GM12878 (cell line): Measurements from ENCODE around the gene ASB2. TPM values are rescaled to one million over a fixed set of nuclear protein-coding genes. Genes with fewer than 3 reads are reported as not detected.

ENCODE experiments used
- ATAC-seq: fragments of 200-7000 bp; cut with Tn5 transposase; 3 replicates; pipeline ENCODE4 v1.9.1; 2020; ENCODE audit warnings: mild to moderate bottlenecking, moderate library complexity
- BruUV-seq: library from RNA; stranded (reverse); fragments of 400-500 nt; replicated peaks from 2 replicates; lab custom pipeline; 2021; lab: Mats Ljungman, UMichigan
- CTCF ChIA-PET: fragments of 300-600 bp; sonication (Branson Sonifier 250); formaldehyde crosslinking; extraction: SDS; loops from one replicate; lab custom pipeline; 2021; ENCODE audit warnings: inconsistent platforms; lab: Yijun Ruan, JAX
- POLR2A ChIA-PET: fragments of 350-600 bp; formaldehyde crosslinking; extraction: SDS; loops from one replicate; lab custom pipeline; 2021; ENCODE audit warnings: inconsistent platforms; lab: Charles Lee
- RAD21 ChIA-PET: fragments of 300-600 bp; sonication (Branson Sonifier 250); formaldehyde crosslinking; loops from one replicate; lab custom pipeline; 2023; ENCODE audit warnings: antibody characterized with exemption; ENCODE audit not compliant: unreplicated experiment; lab: Charles Lee
- SMC1A ChIA-PET: fragments of 300-600 bp; sonication (Branson Sonifier 250); formaldehyde crosslinking; loops from one replicate; lab custom pipeline; 2023; ENCODE audit not compliant: unreplicated experiment, uncharacterized antibody; lab: Charles Lee
- DNase-seq: peaks from one replicate; pipeline ENCODE4 v3.0.0-alpha.2; 2011; ENCODE audit warnings: low read depth, low spot score
- FAIRE-seq: peaks from 3 replicates; lab custom pipeline; 2011; peaks lifted over from hg19 to GRCh38; lab: Jason Lieb, UNC
- H2AFZ ChIP-seq: 2 replicates; pipeline ENCODE4 v1.6.0; 2011; ENCODE audit warnings: low read depth, low read length, control low read depth; ENCODE audit not compliant: control insufficient read depth
- H3K27ac ChIP-seq: 2 replicates; pipeline ENCODE4 v1.5.1; 2011; ENCODE audit warnings: control low read depth; ENCODE audit not compliant: control insufficient read depth, insufficient read depth
- H3K27me3 ChIP-seq, 2 experiments: replicated peaks in 1 of 2; 2 replicates each; pipeline versions ENCODE4 v1.6.0 to v1.6.1; 2011; ENCODE audit warnings: low read length in 1 of 2; ENCODE audit not compliant: control insufficient read depth in 2 of 2, insufficient read depth in 2 of 2
- H3K36me3 ChIP-seq, 2 experiments: 2 replicates each; pipeline ENCODE4 v1.5.1; 2011; ENCODE audit warnings: low read length in 1 of 2; ENCODE audit not compliant: control insufficient read depth in 2 of 2, insufficient read depth in 2 of 2
- H3K4me1 ChIP-seq: 2 replicates; pipeline ENCODE4 v1.6.1; 2011; ENCODE audit warnings: mild to moderate bottlenecking, low read length, moderate library complexity, mixed read lengths; ENCODE audit not compliant: control insufficient read depth, insufficient read depth
- H3K4me2 ChIP-seq: 2 replicates; pipeline ENCODE4 v1.6.0; 2011; ENCODE audit warnings: control low read depth; ENCODE audit not compliant: control insufficient read depth, insufficient read depth
- H3K4me3 ChIP-seq: fragments of 200-600 bp; sonication (generic); 2 replicates; pipeline ENCODE4 v1.5.1; 2016
- H3K79me2 ChIP-seq: 2 replicates; pipeline ENCODE4 v1.6.0; 2011; ENCODE audit warnings: low read length; ENCODE audit not compliant: control insufficient read depth, insufficient read depth
- H3K9ac ChIP-seq: 2 replicates; pipeline ENCODE4 v1.8.0; 2011; ENCODE audit warnings: low read length, control low read depth, mixed read lengths; ENCODE audit not compliant: control insufficient read depth, insufficient read depth
- H3K9me3 ChIP-seq: replicated peaks from 3 replicates; pipeline ENCODE4 v1.5.1; 2011; ENCODE audit warnings: mild to moderate bottlenecking, low read length; ENCODE audit not compliant: control insufficient read depth, insufficient read depth
- H4K20me1 ChIP-seq: 2 replicates; pipeline ENCODE4 v1.6.0; 2011; ENCODE audit not compliant: control insufficient read depth, insufficient read depth
- ATF7 ChIP-seq: fragments of 450-650 bp; IDR thresholded peaks from 2 replicates; pipeline ENCODE4 v1.6.1; 2016; ENCODE audit warnings: low read depth, mild to moderate bottlenecking
- CHD1 ChIP-seq: IDR thresholded peaks from 2 replicates; pipeline ENCODE4 v1.6.1; 2012; ENCODE audit warnings: low read depth, low read length, improper control_type of control experiment
- MTA2 ChIP-seq: fragments of 450-650 bp; IDR thresholded peaks from 2 replicates; pipeline ENCODE4 v1.6.1; 2016; ENCODE audit warnings: low read depth, mild to moderate bottlenecking, moderate library complexity
- MYC ChIP-seq: IDR thresholded peaks from 2 replicates; pipeline ENCODE4 v1.6.1; 2011; ENCODE audit warnings: mild to moderate bottlenecking, low read length, moderate library complexity, inconsistent platforms; ENCODE audit not compliant: insufficient read depth, insufficient replicate concordance, insufficient read length, severe bottlenecking
- POLR2A ChIP-seq: IDR thresholded peaks from 2 replicates; pipeline ENCODE4 v1.6.1; 2011; ENCODE audit warnings: low read depth, mild to moderate bottlenecking, low read length
- POU2F2 ChIP-seq: IDR thresholded peaks from 3 replicates; pipeline ENCODE4 v1.6.1; 2011; ENCODE audit warnings: low read depth, mild to moderate bottlenecking, low read length, borderline replicate concordance
- RELA ChIP-seq: fragments of 450-650 bp; IDR thresholded peaks from 2 replicates; pipeline ENCODE4 v1.8.0; 2014; ENCODE audit warnings: borderline replicate concordance; ENCODE audit not compliant: partially characterized antibody
- SUZ12 ChIP-seq: fragments of 200-600 bp; sonication (generic); IDR thresholded peaks from one replicate; pipeline ENCODE4 v1.6.1; 2018; ENCODE audit warnings: antibody characterized with exemption, mild to moderate bottlenecking; ENCODE audit not compliant: unreplicated experiment
- TCF3 ChIP-seq: IDR thresholded peaks from 2 replicates; pipeline ENCODE4 v1.6.1; 2012; ENCODE audit warnings: low read depth, mild to moderate bottlenecking, low read length, borderline replicate concordance; ENCODE audit not compliant: insufficient read depth
- WGBS: methylation state at CpG from one replicate; pipeline ENCODE4 v1.1.6; 2016; ENCODE audit warnings: low lambda C conversion rate; ENCODE audit not compliant: insufficient replicate concordance, insufficient coverage; ENCODE audit errors: missing lambda C conversion rate; 5-methylcytosine and 5-hydroxymethylcytosine counted together
- in situ Hi-C: fragments of 300-500 bp; cut with MboI; formaldehyde crosslinking; loops from 9 replicates; pipeline ENCODE4 v1.14.3; 2018; ENCODE audit warnings: mixed read lengths
- intact Hi-C: fragments of 100-400 bp; cut with micrococcal nuclease; formaldehyde crosslinking; loops from one replicate; pipeline ENCODE4 v1.14.2; 2022; ENCODE audit not compliant: unreplicated experiment
- polyA plus RNA-seq, 11 experiments: library from polyadenylated mRNA; depleted of rRNA in 4 of 11; unstranded in 6 of 11; stranded (reverse) in 5 of 11; fragments of >200 nt; fragmentation: Nextera tagmentation in 4 of 11; fragmentation: Illumina TruSeq in 1 of 11; extraction: Ambion mirVana in 4 of 11; extraction: Trizol in 1 of 11; gene quantifications; 1 replicate in 1 of 11; 2 replicates in 10 of 11; pipeline versions ENCODE4 v1.2.1 to v1.2.3, GENCODE V29; 2011 to 2016; ENCODE audit warnings: inconsistent platforms in 2 of 11, missing spikeins in 2 of 11, low read depth in 1 of 11
- total RNA-seq, 4 experiments: library from RNA; depleted of rRNA in 3 of 4; stranded (reverse); fragments of >200 nt in 3 of 4; fragmentation: Illumina TruSeq in 1 of 4; extraction: Trizol in 1 of 4; gene quantifications; 2 replicates each; pipeline versions ENCODE4 v1.2.1 to v1.2.3, GENCODE V29; 2013 to 2021
- TF ChIP-seq, protein P1 (sequence below): IDR thresholded peaks from 2 replicates; pipeline ENCODE4 v1.6.1; 2012; ENCODE audit warnings: low read length, inconsistent platforms
- TF ChIP-seq, protein P2 (sequence below): fragments of 450-650 bp; conservative IDR thresholded peaks from 2 replicates; pipeline ENCODE4 v1.6.1; 2017; ENCODE audit warnings: mild to moderate bottlenecking, moderate library complexity
- TF ChIP-seq, protein P3 (sequence below): fragments of 450-650 bp; IDR thresholded peaks from 2 replicates; pipeline ENCODE4 v1.6.1; 2017; ENCODE audit warnings: antibody characterized with exemption, mild to moderate bottlenecking, moderate library complexity

ASB2 gene
- total and polyA plus RNA-seq, 10 of the 15 experiments (the other 5 are each of a cell fraction or from before 2014, with no cell fraction given): 3.0 to 54.8 (median 33.5) TPM

- TF ChIP-seq, protein P1, sequence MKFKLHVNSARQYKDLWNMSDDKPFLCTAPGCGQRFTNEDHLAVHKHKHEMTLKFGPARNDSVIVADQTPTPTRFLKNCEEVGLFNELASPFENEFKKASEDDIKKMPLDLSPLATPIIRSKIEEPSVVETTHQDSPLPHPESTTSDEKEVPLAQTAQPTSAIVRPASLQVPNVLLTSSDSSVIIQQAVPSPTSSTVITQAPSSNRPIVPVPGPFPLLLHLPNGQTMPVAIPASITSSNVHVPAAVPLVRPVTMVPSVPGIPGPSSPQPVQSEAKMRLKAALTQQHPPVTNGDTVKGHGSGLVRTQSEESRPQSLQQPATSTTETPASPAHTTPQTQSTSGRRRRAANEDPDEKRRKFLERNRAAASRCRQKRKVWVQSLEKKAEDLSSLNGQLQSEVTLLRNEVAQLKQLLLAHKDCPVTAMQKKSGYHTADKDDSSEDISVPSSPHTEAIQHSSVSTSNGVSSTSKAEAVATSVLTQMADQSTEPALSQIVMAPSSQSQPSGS: no peak
Observed at GRCh38 chr14:94025720-94026119, 49.4 kb upstream of the ASB2 start (continued).

DNA sequence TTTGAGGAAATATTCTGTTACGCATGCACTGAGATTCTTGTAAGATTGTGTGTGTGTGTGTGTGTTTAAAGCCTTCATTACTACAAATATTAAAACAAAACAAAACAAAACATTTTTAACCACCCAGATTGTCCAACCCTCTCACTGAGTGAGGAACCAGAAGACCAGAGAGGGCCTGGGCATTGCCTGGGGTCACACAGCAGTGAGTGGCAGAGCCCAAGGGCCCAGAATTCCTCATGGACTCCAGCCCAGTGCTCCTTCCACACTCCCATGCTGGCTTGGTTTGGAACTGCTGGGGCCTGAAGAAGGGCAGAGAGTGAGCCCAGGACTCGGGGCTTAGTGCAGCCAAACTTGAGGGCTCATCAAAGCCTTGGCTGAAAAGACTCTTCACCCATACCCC is 48.2 kb upstream of the ASB2 start:
- in situ Hi-C loops: no loop called here
- CTCF ChIA-PET: interaction anchor here (0.7 to 6.8 kb wide), 3 partner anchors 9 to 84 kb away, joined by 3 to 27 read pairs (median 4); no protein-coding TSS in a partner anchor

More for the DNA sequence above, 48.2 kb upstream of the ASB2 start:
- H3K9ac ChIP-seq: no peak overlapping the region
- FAIRE-seq: no peak
- no peak overlapping the region for H3K27ac ChIP-seq
- H2AFZ ChIP-seq: no peak overlapping the region
- TF ChIP-seq POLR2A (no peak), RELA (no peak), CHD1 (no peak), POU2F2 (no peak), TCF3 (no peak), ATF7 (no peak), SUZ12 (no peak), MTA2 (no peak), MYC (no peak)
- TF ChIP-seq, protein P2, sequence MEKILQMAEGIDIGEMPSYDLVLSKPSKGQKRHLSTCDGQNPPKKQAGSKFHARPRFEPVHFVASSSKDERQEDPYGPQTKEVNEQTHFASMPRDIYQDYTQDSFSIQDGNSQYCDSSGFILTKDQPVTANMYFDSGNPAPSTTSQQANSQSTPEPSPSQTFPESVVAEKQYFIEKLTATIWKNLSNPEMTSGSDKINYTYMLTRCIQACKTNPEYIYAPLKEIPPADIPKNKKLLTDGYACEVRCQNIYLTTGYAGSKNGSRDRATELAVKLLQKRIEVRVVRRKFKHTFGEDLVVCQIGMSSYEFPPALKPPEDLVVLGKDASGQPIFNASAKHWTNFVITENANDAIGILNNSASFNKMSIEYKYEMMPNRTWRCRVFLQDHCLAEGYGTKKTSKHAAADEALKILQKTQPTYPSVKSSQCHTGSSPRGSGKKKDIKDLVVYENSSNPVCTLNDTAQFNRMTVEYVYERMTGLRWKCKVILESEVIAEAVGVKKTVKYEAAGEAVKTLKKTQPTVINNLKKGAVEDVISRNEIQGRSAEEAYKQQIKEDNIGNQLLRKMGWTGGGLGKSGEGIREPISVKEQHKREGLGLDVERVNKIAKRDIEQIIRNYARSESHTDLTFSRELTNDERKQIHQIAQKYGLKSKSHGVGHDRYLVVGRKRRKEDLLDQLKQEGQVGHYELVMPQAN: no peak
- TF ChIP-seq, protein P3, sequence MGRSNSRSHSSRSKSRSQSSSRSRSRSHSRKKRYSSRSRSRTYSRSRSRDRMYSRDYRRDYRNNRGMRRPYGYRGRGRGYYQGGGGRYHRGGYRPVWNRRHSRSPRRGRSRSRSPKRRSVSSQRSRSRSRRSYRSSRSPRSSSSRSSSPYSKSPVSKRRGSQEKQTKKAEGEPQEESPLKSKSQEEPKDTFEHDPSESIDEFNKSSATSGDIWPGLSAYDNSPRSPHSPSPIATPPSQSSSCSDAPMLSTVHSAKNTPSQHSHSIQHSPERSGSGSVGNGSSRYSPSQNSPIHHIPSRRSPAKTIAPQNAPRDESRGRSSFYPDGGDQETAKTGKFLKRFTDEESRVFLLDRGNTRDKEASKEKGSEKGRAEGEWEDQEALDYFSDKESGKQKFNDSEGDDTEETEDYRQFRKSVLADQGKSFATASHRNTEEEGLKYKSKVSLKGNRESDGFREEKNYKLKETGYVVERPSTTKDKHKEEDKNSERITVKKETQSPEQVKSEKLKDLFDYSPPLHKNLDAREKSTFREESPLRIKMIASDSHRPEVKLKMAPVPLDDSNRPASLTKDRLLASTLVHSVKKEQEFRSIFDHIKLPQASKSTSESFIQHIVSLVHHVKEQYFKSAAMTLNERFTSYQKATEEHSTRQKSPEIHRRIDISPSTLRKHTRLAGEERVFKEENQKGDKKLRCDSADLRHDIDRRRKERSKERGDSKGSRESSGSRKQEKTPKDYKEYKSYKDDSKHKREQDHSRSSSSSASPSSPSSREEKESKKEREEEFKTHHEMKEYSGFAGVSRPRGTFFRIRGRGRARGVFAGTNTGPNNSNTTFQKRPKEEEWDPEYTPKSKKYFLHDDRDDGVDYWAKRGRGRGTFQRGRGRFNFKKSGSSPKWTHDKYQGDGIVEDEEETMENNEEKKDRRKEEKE: no peak
- TF ChIP-seq, all 136 proteins: peak for 0
- Histone ChIP-seq H4K20me1 (no peaks in the 10 kb centered on the region), H3K9me3 (no peaks in the 10 kb centered on the region), H3K27me3 (no peaks in the 10 kb centered on the region), H3K4me3 (no peak overlapping the region), H3K36me3 (no peaks in the 10 kb centered on the region), H3K4me1 (peaks cover 10% of the 10 kb centered on the region), H3K4me2 (no peak overlapping the region), H3K79me2 (no peaks in the 10 kb centered on the region)
- ChIA-PET SMC1A (no interaction called here), POLR2A (interaction anchor here (0.6 kb wide), 1 partner anchor 37 kb away, joined by 3 read pairs; no protein-coding TSS in a partner anchor), RAD21 (no interaction called here)
- DNase-seq (no peak), ATAC-seq (no peak)
- intact Hi-C loops: no loop called here
- BruUV-seq: no TSS peak
- WGBS: 50% methylated on average over 2 of the region's 2 CpGs
